IgD-negative memory B cell (primary cell): Measurements from ENCODE around the gene PCNA. TPM values are rescaled to one million over a fixed set of nuclear protein-coding genes. Genes with fewer than 3 reads are reported as not detected.
A peak's percentile ranks its signal among the peaks of the same experiment; 100 is the strongest.
"Not testable (repeated sequence)": the region's sequence is repeated elsewhere in the genome, so short reads cannot be mapped to it uniquely, and the experiment has no call there.

ENCODE experiments used
- H3K27ac Mint-ChIP-seq, 3 donors: one replicate each; pipeline ENCODE4 v1.8.0; 2020 to 2022; ENCODE audit warnings: mild to moderate bottlenecking in 3 of 3, mixed read lengths in 3 of 3, moderate library complexity in 1 of 3
- H3K27me3 Mint-ChIP-seq: one replicate; pipeline ENCODE4 v1.8.0; 2021; ENCODE audit warnings: mixed read lengths
- H3K36me3 Mint-ChIP-seq: one replicate; pipeline ENCODE4 v1.8.0; 2020; ENCODE audit warnings: mild to moderate bottlenecking, mixed read lengths
- H3K4me1 Mint-ChIP-seq, 3 donors: one replicate each; pipeline ENCODE4 v1.8.0; 2020 to 2022; ENCODE audit warnings: mixed read lengths in 3 of 3, mild to moderate bottlenecking in 1 of 3
- H3K4me3 Mint-ChIP-seq, 4 donors: one replicate each; pipeline ENCODE4 v1.8.0; 2020 to 2022; ENCODE audit warnings: mild to moderate bottlenecking in 4 of 4, mixed read lengths in 4 of 4, moderate library complexity in 3 of 4
- H3K9me3 Mint-ChIP-seq, 3 donors: one replicate each; pipeline ENCODE4 v1.8.0; 2020 to 2021; ENCODE audit warnings: mixed read lengths in 3 of 3, mild to moderate bottlenecking in 1 of 3
- polyA plus RNA-seq: library from polyadenylated mRNA; unstranded; fragments of 300-500 nt; fragmentation: Illumina TruSeq; gene quantifications from one replicate; pipeline ENCODE4 v1.2.3, GENCODE V29; 2021

The PCNA gene
- polyA plus RNA-seq, 1 donor from 2014 or later, result 42.1 TPM

GRCh38 chr20:5127204-5127858, 7.6 kb upstream of the PCNA start:
- Mint-ChIP-seq H3K9me3 (no peaks in the 10 kb centered on the region), H3K27me3 (no peaks in the 10 kb centered on the region), H3K4me1 (peaks cover 17 to 29% (median 25%) of the 10 kb centered on the region in 3 donors), H3K4me3 (peak overlapping the region; percentile 68 to 96 (median 92)), H3K36me3 (peaks cover 3% of the 10 kb centered on the region), H3K27ac (peak overlapping the region; percentile 74 to 94 (median 94))

- Mint-ChIP-seq H3K4me3 (peak within 1 kb of the TSS; percentile 68 to 96 (median 92)), H3K4me1 (peaks cover 17 to 29% (median 25%) of the 10 kb centered on the region in 3 donors), H3K9me3 (no peaks in the 10 kb centered on the region), H3K27ac (peak within 1 kb of the TSS; percentile 92 to 96 (median 94)), H3K36me3 (peaks cover 3% of the 10 kb centered on the region), H3K27me3 (no peaks in the 10 kb centered on the region)
These were observed 6.9 kb upstream of the PCNA start, which contains the start of gene CDS2 for GRCh38 chr20:5126512-5127203. CDS2 (plus strand) TSS chr20:5127008; CDS start chr20:5127093, 85 bp downstream.

- H3K4me3 Mint-ChIP-seq, result peak overlapping the region in 1 of 4 donors; percentile 50
- H3K27ac Mint-ChIP-seq, result no peak overlapping the region
- no peaks in the 10 kb centered on the region for H3K9me3 Mint-ChIP-seq
- no peaks in the 10 kb centered on the region for H3K27me3 Mint-ChIP-seq
- peaks cover 23 to 30% (median 25%) of the 10 kb centered on the region in 3 donors for H3K4me1 Mint-ChIP-seq
- no peaks in the 10 kb centered on the region for H3K36me3 Mint-ChIP-seq
These were observed 3.1 kb upstream of the PCNA start for GRCh38 chr20:5122873-5123260.

- peaks cover 15 to 21% (median 18%) of the 10 kb centered on the region in 3 donors for H3K4me1 Mint-ChIP-seq
- peaks cover 3% of the 10 kb centered on the region for H3K36me3 Mint-ChIP-seq
- H3K27me3 Mint-ChIP-seq, result no peaks in the 10 kb centered on the region
- H3K27ac Mint-ChIP-seq, result peak overlapping the region; percentile 81 to 97 (median 84)
- H3K4me3 Mint-ChIP-seq, result peak overlapping the region; percentile 87 to 98 (median 94)
- H3K9me3 Mint-ChIP-seq, result no peaks in the 10 kb centered on the region
These were observed 373 bp upstream of the PCNA start for GRCh38 chr20:5120185-5120476.

- Mint-ChIP-seq H3K27me3 (no peaks in the 10 kb centered on the region), H3K27ac (peak overlapping the region in 2 of 3 donors; percentile 81 to 97), H3K9me3 (no peaks in the 10 kb centered on the region), H3K4me1 (peaks cover 15 to 24% (median 18%) of the 10 kb centered on the region in 3 donors), H3K36me3 (peaks cover 3% of the 10 kb centered on the region), H3K4me3 (peak overlapping the region; percentile 87 to 98 (median 94))
These were observed 669 bp downstream of the PCNA start for GRCh38 chr20:5119143-5119434.

GRCh38 chr20:5118220-5119142, 1.3 kb downstream of the PCNA start:
- Mint-ChIP-seq H3K27me3 (no peaks in the 10 kb centered on the region), H3K4me3 (peak overlapping the region; percentile 87 to 98 (median 94)), H3K9me3 (no peaks in the 10 kb centered on the region), H3K4me1 (peaks cover 17 to 27% (median 18%) of the 10 kb centered on the region in 3 donors), H3K36me3 (peaks cover 3% of the 10 kb centered on the region), H3K27ac (peak overlapping the region in 2 of 3 donors; percentile 81 to 97)

GRCh38 chr20:5116875-5117274, 2.9 kb downstream of the PCNA start:
- Mint-ChIP-seq H3K9me3 (no peaks in the 10 kb centered on the region), H3K36me3 (peaks cover 3% of the 10 kb centered on the region), H3K27me3 (no peaks in the 10 kb centered on the region), H3K4me3 (no peak overlapping the region), H3K27ac (no peak overlapping the region), H3K4me1 (peaks cover 23 to 40% (median 26%) of the 10 kb centered on the region in 3 donors)

- Mint-ChIP-seq H3K36me3 (peaks cover 3% of the 10 kb centered on the region), H3K4me1 (peaks cover 18 to 31% (median 19%) of the 10 kb centered on the region in 3 donors), H3K27ac (peak overlapping the region in 1 of 3 donors; percentile 93), H3K27me3 (no peaks in the 10 kb centered on the region), H3K9me3 (no peaks in the 10 kb centered on the region), H3K4me3 (peak overlapping the region in 3 of 4 donors; percentile 2 to 93 (median 37))
These were observed 5.4 kb downstream of the PCNA start for GRCh38 chr20:5114403-5114802.

GRCh38 chr20:5113615-5113986, 6.2 kb downstream of the PCNA start:
- H3K27me3 Mint-ChIP-seq, result no peaks in the 10 kb centered on the region
- H3K36me3 Mint-ChIP-seq, result peaks cover 3% of the 10 kb centered on the region
- no peaks in the 10 kb centered on the region for H3K9me3 Mint-ChIP-seq
- peak overlapping the region; percentile 93 to 96 (median 94) for H3K27ac Mint-ChIP-seq
- H3K4me3 Mint-ChIP-seq, result peak overlapping the region; percentile 93 to 98 (median 94)
- H3K4me1 Mint-ChIP-seq, result peaks cover 16 to 26% (median 18%) of the 10 kb centered on the region in 3 donors

GRCh38 chr20:5109276-5109675, 10.5 kb downstream of the PCNA start:
- Mint-ChIP-seq H3K27ac (no peak overlapping the region), H3K4me1 (peaks cover 9 to 21% (median 12%) of the 10 kb centered on the region in 3 donors), H3K4me3 (peak overlapping the region in 1 of 4 donors; percentile 4), H3K27me3 (no peaks in the 10 kb centered on the region), H3K36me3 (no peaks in the 10 kb centered on the region), H3K9me3 (no peaks in the 10 kb centered on the region)

- H3K27ac Mint-ChIP-seq, result no peak overlapping the region
- peaks cover 2% of the 10 kb centered on the region for H3K36me3 Mint-ChIP-seq
- H3K4me3 Mint-ChIP-seq, result no peak overlapping the region
- no peaks in the 10 kb centered on the region for H3K9me3 Mint-ChIP-seq
- peaks cover 9 to 12% (median 10%) of the 10 kb centered on the region in 3 donors for H3K4me1 Mint-ChIP-seq
- no peaks in the 10 kb centered on the region for H3K27me3 Mint-ChIP-seq
These were observed 15.3 kb downstream of the PCNA start for GRCh38 chr20:5104479-5104878.

GRCh38 chr20:5100684-5101347, 18.9 kb downstream of the PCNA start:
- H3K9me3 Mint-ChIP-seq, result no peaks in the 10 kb centered on the region
- H3K27ac Mint-ChIP-seq, result peak overlapping the region in 2 of 3 donors; percentile 19 to 31
- peaks cover 9 to 12% (median 10%) of the 10 kb centered on the region in 3 donors for H3K4me1 Mint-ChIP-seq
- no peak overlapping the region for H3K4me3 Mint-ChIP-seq
- no peaks in the 10 kb centered on the region for H3K27me3 Mint-ChIP-seq
- peaks cover 2% of the 10 kb centered on the region for H3K36me3 Mint-ChIP-seq

GRCh38 chr20:5099909-5100308, 19.8 kb downstream of the PCNA start:
- H3K27ac Mint-ChIP-seq, H3K27me3 Mint-ChIP-seq, H3K4me3 Mint-ChIP-seq, H3K36me3 Mint-ChIP-seq, H3K9me3 Mint-ChIP-seq: not testable (repeated sequence)
- peaks cover 9 to 12% (median 10%) of the 10 kb centered on the region in 3 donors for H3K4me1 Mint-ChIP-seq

GRCh38 chr20:5099009-5099408, 20.7 kb downstream of the PCNA start:
- H3K4me1 Mint-ChIP-seq, result peaks cover 7 to 10% (median 8%) of the 10 kb centered on the region in 3 donors
- H3K27me3 Mint-ChIP-seq, H3K9me3 Mint-ChIP-seq, H3K27ac Mint-ChIP-seq, H3K4me3 Mint-ChIP-seq, H3K36me3 Mint-ChIP-seq: not testable (repeated sequence)
